ENCODE data around the gene SH3RF1. TPM values are rescaled to one million over a fixed set of nuclear protein-coding genes. Genes with fewer than 3 reads are reported as not detected.
"Not testable (repeated sequence)": the region's sequence is repeated elsewhere in the genome, so short reads cannot be mapped to it uniquely, and the experiment has no call there.

Gene SH3RF1
- total RNA-seq, 1 donor from 2014 or later = 33.8 TPM

GRCh38 chr4:169282429-169283113, 11.8 kb upstream of the SH3RF1 start:
- Histone ChIP-seq H3K36me3 (no peaks in the 10 kb centered on the region), H3K27ac (no peak overlapping the region), H3K9me3 (no peaks in the 10 kb centered on the region), H3K4me1 (no peaks in the 10 kb centered on the region), H3K4me3 (no peak overlapping the region), H3K27me3 (no peaks in the 10 kb centered on the region)
- ATAC-seq (no peak), DNase-seq (no peak)
- intact Hi-C loops (cut with DNase I) = no loop called here
- no peak for TF ChIP-seq CTCF (IDR thresholded peaks at IDR 0.05)

- H3K4me1 ChIP-seq = no peaks in the 10 kb centered on the region
- ATAC-seq (no peak), DNase-seq (no peak)
- H3K36me3 ChIP-seq = no peaks in the 10 kb centered on the region
- no peak overlapping the region for H3K27ac ChIP-seq
- no peaks in the 10 kb centered on the region for H3K9me3 ChIP-seq
- no peaks in the 10 kb centered on the region for H3K27me3 ChIP-seq
- H3K4me3 ChIP-seq = no peak overlapping the region
- intact Hi-C loops (cut with DNase I) = no loop called here
- TF ChIP-seq CTCF (IDR thresholded peaks at IDR 0.05) = no peak
Measured at GRCh38 chr4:169279108-169279507, 8.4 kb upstream of the SH3RF1 start.

GRCh38 chr4:169278624-169279023, 7.9 kb upstream of the SH3RF1 start:
- no peaks in the 10 kb centered on the region for H3K36me3 ChIP-seq
- H3K9me3 ChIP-seq = no peaks in the 10 kb centered on the region
- ATAC-seq (no peak), DNase-seq (no peak)
- TF ChIP-seq CTCF (IDR thresholded peaks at IDR 0.05) = no peak
- no peak overlapping the region for H3K4me3 ChIP-seq
- H3K27ac ChIP-seq = no peak overlapping the region
- H3K4me1 ChIP-seq = no peaks in the 10 kb centered on the region
- H3K27me3 ChIP-seq = no peaks in the 10 kb centered on the region
- intact Hi-C loops (cut with DNase I) = no loop called here

- ATAC-seq; H3K27me3 ChIP-seq; DNase-seq; H3K27ac ChIP-seq; H3K9me3 ChIP-seq; H3K4me1 ChIP-seq; H3K36me3 ChIP-seq; intact Hi-C loops (cut with DNase I); H3K4me3 ChIP-seq: not testable (repeated sequence)
Measured at GRCh38 chr4:169277838-169278237, 7.1 kb upstream of the SH3RF1 start.

- intact Hi-C loops (cut with DNase I) = no loop called here
- Histone ChIP-seq H3K4me1 (peaks cover 7% of the 10 kb centered on the region), H3K27ac (no peak overlapping the region), H3K27me3 (no peaks in the 10 kb centered on the region), H3K9me3 (no peaks in the 10 kb centered on the region), H3K4me3 (no peak overlapping the region), H3K36me3 (no peaks in the 10 kb centered on the region)
- no peak for ATAC-seq
- no peak for TF ChIP-seq CTCF (IDR thresholded peaks at IDR 0.05)
- DNase-seq = no peak
Measured at GRCh38 chr4:169275180-169275579, 4.4 kb upstream of the SH3RF1 start.

GRCh38 chr4:169274033-169274432, 3.3 kb upstream of the SH3RF1 start:
- Histone ChIP-seq H3K27me3 (no peaks in the 10 kb centered on the region), H3K4me3 (no peak overlapping the region), H3K9me3 (no peaks in the 10 kb centered on the region), H3K36me3 (no peaks in the 10 kb centered on the region), H3K27ac (no peak overlapping the region), H3K4me1 (peaks cover 7% of the 10 kb centered on the region)
- ATAC-seq = no peak
- intact Hi-C loops (cut with DNase I) = no loop called here
- no peak for DNase-seq
- no peak for TF ChIP-seq CTCF (IDR thresholded peaks at IDR 0.05)

All from upper lobe of right lung (tissue), 1 donor.